ENCODE measurements around the gene SPDYA.

GRCh38 chr2:28782423-28782822 is 28.2 kb upstream of the SPDYA start:
- TF ChIP-seq CTCF (IDR thresholded peaks at IDR 0.05) (no peak), POLR2A (IDR thresholded peaks at IDR 0.05) (no peak)
